B cell (primary cell): ENCODE data around the gene RPP14.

ENCODE experiments used
- CTCF ChIP-seq: fragments of 200-600 bp; IDR thresholded peaks from one replicate; pipeline ENCODE4 v1.8.0; 2022; ENCODE audit warnings: antibody characterized with exemption, mild to moderate bottlenecking
- EZH2 ChIP-seq: IDR thresholded peaks from 2 replicates; pipeline ENCODE4 v1.6.1; 2012; ENCODE audit warnings: borderline replicate concordance, low read depth, mild to moderate bottlenecking, moderate library complexity, low read length; ENCODE audit not compliant: insufficient read depth, poor library complexity, severe bottlenecking

DNA sequence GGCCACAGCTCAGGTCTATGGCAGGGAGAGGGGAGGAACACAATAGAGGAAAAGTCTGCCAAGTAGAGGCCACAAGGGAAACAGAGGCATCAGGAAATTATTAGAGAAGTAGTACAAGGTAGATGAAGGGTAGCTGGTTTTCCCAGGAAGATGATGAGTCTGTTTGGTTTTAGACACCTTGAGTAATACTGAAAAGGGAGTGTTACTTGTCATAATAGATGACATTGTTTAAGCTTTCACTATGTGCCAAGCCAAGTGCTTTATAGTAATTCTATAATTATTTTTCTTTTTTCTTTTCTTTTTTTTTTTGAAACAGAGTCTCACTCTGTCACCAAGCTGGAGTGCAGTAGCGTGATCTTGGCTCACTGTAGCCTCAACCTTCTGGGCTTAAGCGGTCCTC lies 40.3 kb downstream of the RPP14 start:
- TF ChIP-seq CTCF: no peak
- no peak for TF ChIP-seq EZH2
